GM19025 (cell line): ENCODE measurements around the gene RFX3.
A peak's percentile ranks its signal among the peaks of the same experiment; 100 is the strongest.

Source experiments
- ATAC-seq: cut with Tn5 transposase; IDR thresholded peaks from one replicate; pipeline ENCODE4 v1.9.1; 2021; ENCODE audit warnings: mild to moderate bottlenecking, low read depth, moderate library complexity; ENCODE audit not compliant: unreplicated experiment

Gene RFX3

DNA sequence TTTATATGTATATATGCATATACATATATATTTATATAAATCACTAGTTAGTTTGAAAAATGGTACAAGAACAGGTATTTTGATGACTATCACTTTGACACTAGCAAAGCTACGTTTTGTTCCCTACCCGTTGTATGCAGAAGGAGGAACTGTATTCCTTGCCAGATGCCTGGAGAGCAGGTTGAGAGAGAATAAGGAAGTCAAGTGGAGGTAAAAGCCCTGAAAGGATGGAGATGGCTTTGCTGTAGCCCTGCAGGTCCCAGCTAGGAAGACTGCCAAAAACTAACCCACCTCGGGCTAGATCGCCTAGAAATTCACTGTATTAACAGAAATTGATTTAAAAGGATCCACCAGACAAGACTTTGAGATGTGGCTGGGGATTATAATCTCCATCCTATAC lies 229.3 kb downstream of the RFX3 start:
- no peak for ATAC-seq

DNA sequence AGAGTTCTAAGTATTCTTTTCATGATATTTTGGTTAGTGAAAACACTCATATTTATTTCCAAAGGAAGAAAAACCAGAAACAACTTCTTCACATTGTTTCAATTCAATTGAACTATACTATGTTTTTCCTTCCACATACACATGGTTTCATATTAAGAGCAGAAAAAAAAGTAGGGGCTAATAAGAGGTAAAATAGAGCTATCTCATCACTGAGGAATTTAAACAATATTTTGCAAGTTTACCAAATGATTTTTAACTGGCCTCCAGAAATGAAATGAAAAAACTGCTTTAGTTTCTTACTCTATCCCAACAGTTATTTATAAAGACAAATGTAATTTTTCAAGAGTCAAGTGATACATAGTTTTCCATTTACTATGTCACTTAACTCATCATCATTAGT lies 233.5 kb downstream of the RFX3 start:
- ATAC-seq: no peak

DNA sequence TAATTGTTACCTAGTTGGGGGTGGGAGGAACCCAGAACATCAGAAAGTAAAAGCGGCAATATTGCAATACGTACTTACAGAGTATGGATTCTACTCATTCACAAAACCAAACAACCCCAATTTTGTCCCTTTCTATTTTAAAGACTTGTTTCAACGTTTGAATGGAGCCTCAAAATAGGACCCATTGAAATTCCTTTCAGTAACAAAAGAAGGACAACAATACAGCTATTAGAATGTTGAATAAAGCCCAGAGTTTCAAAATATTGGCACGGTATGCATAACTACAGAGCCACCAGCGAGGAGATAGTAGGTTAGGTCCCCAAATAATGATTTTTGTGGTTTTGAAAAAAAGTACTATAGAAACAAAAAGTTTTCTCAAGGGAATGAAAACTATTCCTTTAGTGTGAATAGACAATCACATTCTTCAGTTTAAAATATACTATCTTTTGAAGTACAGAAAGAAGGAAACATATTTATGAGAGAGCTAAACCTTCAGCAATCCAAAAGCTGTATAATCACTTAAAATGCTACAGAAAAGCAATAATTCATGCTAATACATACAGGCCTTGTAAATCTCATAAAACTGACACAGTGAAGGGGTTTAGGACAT lies 235.5 kb downstream of the RFX3 start:
- no peak for ATAC-seq

DNA sequence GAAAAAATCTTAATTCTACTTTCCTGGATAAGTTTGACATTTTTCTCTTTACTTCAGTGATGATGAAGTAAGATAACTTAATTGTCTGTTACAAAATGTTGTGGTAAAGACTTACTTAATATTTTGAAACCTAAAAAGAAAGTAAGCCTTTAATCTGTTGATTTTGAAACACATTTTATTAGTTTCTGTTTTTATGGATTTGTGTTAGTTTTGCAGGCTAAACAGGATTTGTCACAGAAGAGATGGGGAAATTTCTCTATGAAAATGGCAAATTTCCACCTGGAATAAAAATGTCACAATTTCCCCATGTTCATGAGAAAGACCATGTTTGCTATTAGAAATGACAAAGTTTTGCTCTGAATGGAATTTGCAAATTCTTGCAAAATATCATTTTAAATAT lies 237.1 kb downstream of the RFX3 start:
- ATAC-seq: no peak

DNA sequence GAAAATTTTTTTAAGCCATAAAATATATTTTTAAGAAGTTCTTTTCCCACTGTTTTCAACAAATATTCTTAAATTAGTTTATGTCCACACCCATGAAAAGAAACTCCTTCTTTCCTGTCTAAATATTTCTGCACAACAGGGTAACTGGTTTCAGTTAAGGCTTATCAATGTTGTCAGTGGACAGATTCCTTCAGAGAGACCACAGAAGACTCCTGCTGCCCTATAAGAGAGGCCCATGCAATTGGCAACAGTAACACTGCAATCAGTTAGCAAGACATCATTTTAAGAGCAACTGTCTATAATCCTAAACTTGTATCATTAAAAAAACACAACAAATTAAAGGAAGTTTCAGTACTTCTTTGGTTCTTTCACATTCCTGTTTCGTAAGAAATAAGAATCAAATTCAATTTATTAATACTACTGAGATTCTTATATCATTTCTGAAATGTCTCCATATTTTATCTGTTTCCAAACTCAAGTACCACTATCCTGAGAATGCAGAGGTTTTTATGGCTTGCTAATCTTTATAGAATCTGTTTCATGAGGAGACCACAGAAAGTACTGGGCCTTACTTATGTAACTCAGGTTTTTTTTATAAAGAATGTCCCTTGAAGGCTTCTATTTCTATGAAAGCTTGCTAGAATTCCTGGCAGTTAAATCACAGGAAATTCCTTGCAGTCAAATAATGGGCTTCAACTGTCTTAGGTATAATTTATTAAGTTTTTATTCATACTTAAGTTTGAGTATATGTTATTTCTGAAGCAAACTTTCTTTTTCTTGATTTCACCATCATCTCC lies 240.2 kb downstream of the RFX3 start:
- no peak for ATAC-seq

- ATAC-seq: no peak
Measured at GRCh38 chr9:3282365-3282764, 243.4 kb downstream of the RFX3 start.

- peak; percentile 74 for ATAC-seq
Measured at GRCh38 chr9:3281399-3281798, 244.4 kb downstream of the RFX3 start.

GRCh38 chr9:3277200-3277599 lies 248.6 kb downstream of the RFX3 start:
- ATAC-seq: no peak

DNA sequence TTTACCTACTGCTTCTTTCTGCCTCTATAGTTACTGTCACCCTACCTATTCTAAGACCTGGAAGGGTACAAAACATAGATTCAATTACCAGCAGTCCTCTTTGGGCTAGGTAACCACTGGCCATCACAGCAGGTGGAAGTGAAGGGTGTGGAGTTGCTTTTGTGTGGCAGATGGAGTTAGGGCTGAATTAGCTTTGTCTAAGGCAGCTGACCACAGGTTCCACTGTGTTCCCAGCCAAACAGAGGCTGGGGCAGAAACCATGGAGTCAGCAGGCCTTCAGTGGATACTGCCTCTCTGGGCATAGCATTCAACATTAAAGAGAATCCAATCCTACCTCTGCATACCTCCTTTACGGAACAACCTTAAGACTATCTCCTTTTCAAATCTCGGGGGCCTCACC lies 254.2 kb downstream of the RFX3 start:
- no peak for ATAC-seq

- no peak for ATAC-seq
Measured at GRCh38 chr9:3271157-3271556, 254.6 kb downstream of the RFX3 start.

DNA sequence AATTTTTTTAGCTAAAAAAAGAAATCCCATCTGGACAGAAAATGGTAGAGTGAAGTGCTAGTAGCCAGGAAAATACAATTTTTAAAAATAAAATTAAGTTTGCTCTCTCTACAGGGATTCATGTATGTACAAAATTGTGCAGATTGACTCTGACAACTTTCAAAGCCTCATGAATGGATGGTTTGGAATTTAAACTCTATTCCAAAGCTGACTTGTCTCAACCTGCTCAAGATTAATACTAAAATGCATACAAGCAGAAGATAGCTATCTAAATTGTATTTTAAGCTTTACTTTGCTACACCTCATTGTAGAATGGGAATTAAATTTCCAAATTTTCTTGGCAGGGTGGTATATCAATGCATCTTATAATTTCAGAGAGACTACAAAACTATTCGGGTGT lies 257.6 kb downstream of the RFX3 start:
- ATAC-seq: no peak

DNA sequence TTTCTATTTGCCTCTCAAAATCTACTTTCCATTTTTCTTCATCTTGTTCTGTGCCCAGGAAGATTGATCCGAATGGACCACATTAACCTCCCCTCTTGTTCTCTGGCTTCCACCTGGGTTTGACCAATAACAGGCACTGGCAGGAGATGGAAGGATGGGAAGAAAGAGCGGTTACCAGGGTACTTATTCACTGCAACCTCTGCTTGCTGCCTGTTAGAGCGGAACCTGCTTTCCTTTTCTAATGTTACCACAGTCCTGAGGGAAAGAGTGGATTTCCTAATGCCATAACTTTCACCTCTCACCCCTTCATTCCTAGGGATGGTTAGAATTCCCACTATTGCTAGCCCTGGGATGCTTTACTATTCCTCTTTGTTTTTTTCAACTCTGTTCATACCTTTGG lies 262.1 kb downstream of the RFX3 start:
- ATAC-seq: no peak

GRCh38 chr9:3262826-3263529 lies 262.8 kb downstream of the RFX3 start:
- ATAC-seq: no peak

GRCh38 chr9:3261484-3261883 lies 264.3 kb downstream of the RFX3 start:
- no peak for ATAC-seq

DNA sequence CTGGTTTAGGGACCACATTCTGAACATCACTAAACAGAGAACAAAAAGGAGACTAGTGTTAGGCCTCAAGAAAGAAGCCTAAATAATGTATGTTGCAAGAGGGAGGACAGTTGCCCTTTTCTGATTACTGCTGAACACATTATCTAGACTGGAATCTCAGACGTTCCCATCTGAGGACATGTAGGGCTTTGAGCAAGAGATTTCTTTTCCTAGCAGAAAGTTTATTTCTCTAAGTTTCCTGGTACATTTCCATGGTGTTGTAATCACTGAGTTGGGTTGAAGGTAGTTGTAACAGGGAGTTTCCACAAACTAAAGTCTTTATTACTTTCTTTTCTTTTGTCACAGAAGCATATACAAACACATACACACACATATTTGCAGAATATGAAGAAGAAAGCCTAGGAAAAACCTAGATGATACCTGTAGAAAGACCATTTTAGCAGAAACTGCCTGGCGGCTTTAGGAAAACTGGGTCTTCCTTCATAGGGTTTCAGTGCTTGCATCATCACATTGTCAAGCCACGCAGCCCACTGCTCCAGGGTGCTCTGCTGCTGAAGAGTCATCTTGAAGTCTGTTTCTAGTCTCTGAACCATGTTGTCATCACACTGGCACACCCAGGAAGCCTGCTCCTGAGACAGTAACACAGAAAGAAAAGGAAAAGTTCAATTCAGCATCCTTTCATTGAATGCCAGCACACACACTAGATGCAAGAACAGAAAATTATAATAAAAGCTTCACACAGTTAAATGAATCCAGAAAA lies 269.1 kb downstream of the RFX3 start:
- no peak for ATAC-seq

- ATAC-seq: no peak
Measured at GRCh38 chr9:3251309-3251708, 274.5 kb downstream of the RFX3 start.

GRCh38 chr9:3250741-3251140 lies 275.1 kb downstream of the RFX3 start:
- ATAC-seq: no peak

DNA sequence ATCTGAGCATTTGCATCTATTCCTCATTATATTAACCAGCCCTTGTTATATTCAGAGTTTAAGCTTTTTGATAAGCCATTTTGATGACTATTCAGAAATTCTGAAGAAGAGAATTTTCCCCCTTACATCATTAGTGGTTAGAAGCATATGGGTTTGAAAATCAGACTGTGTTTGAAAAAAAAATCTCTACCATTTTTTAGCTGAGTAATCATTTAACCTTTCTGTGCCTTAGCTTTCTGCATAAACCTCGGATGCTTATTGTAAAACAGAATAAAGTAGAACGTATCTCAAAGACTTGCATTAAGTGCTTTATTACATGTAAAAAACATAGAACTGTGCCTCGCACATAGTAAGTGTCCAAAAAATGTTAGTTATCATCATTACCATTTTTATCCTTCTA lies 278.6 kb downstream of the RFX3 start:
- ATAC-seq: no peak

GRCh38 chr9:3246241-3246640 lies 279.6 kb downstream of the RFX3 start:
- ATAC-seq: no peak

GRCh38 chr9:3244963-3245653 lies 280.7 kb downstream of the RFX3 start:
- ATAC-seq: no peak
